Panc1 (cell line): ENCODE measurements around the gene TNPO3. TPM values are rescaled to one million over a fixed set of nuclear protein-coding genes. Genes with fewer than 3 reads are reported as not detected.

ENCODE experiments used
- ATAC-seq: fragments of 200-7000 bp; cut with Tn5 transposase; 2 replicates; pipeline ENCODE4 v1.9.1; 2020; ENCODE audit warnings: mild to moderate bottlenecking, moderate library complexity
- BruUV-seq: library from RNA; stranded (reverse); fragments of 400-500 nt; replicated peaks from 2 replicates; lab custom pipeline; 2021; lab: Mats Ljungman, UMichigan
- CTCF ChIA-PET: fragments of 300-600 bp; sonication (Branson Sonifier 250); formaldehyde crosslinking; loops from one replicate; lab custom pipeline; 2022; ENCODE audit warnings: antibody characterized with exemption; lab: Charles Lee
- POLR2A ChIA-PET: fragments of 300-600 bp; sonication (Branson Sonifier 250); formaldehyde crosslinking; loops from one replicate; lab custom pipeline; 2022; ENCODE audit warnings: antibody characterized with exemption; lab: Charles Lee
- DNase-seq: peaks from one replicate; pipeline ENCODE4 v3.0.0-alpha.2; 2010; ENCODE audit warnings: low read depth, low spot score
- H3K27ac ChIP-seq: 2 replicates; pipeline ENCODE4 v1.5.1; 2011; ENCODE audit warnings: mild to moderate bottlenecking, low read length, inconsistent platforms
- H3K27me3 ChIP-seq: fragments of 200-500 bp; sonication (Bioruptor generic); 2 replicates; pipeline ENCODE4 v1.6.0; 2014; ENCODE audit warnings: low read length, inconsistent platforms; ENCODE audit not compliant: control insufficient read depth, insufficient read depth
- H3K36me3 ChIP-seq: fragments of 200-500 bp; sonication (Bioruptor generic); 2 replicates; pipeline ENCODE4 v1.5.1; 2014; ENCODE audit warnings: inconsistent platforms, mild to moderate bottlenecking, low read length, moderate library complexity; ENCODE audit not compliant: control insufficient read depth, insufficient read depth
- H3K4me1 ChIP-seq: 2 replicates; pipeline ENCODE4 v1.5.1; 2011; ENCODE audit warnings: inconsistent platforms, mild to moderate bottlenecking, low read length, moderate library complexity; ENCODE audit not compliant: control insufficient read depth, insufficient read depth
- H3K4me3 ChIP-seq, 2 experiments: 2 replicates each; pipeline ENCODE4 v1.5.1; 2011 to 2012; ENCODE audit warnings: low read depth in 2 of 2, low read length in 2 of 2, mild to moderate bottlenecking in 2 of 2, inconsistent platforms in 1 of 2, moderate library complexity in 1 of 2
- H3K9me3 ChIP-seq: fragments of 200-500 bp; sonication (Bioruptor generic); 2 replicates; pipeline ENCODE4 v1.5.1; 2014; ENCODE audit warnings: low read depth, mild to moderate bottlenecking, inconsistent platforms, low read length, moderate library complexity; ENCODE audit not compliant: control insufficient read depth, insufficient read depth
- POLR2AphosphoS5 ChIP-seq: IDR thresholded peaks from 2 replicates; pipeline ENCODE4 v1.6.1; 2012; ENCODE audit warnings: mild to moderate bottlenecking, low read depth, low read length, moderate library complexity
- SIN3A ChIP-seq: IDR thresholded peaks from 2 replicates; pipeline ENCODE4 v1.6.1; 2012; ENCODE audit warnings: low read depth, mild to moderate bottlenecking, low read length, moderate library complexity, borderline replicate concordance; ENCODE audit not compliant: insufficient read depth
- TCF7L2 ChIP-seq: IDR thresholded peaks from 2 replicates; pipeline ENCODE4 v1.6.1; 2011; ENCODE audit warnings: mild to moderate bottlenecking, low read depth, low read length, inconsistent platforms
- in situ Hi-C: cut with HindIII; loops from 2 replicates; pipeline ENCODE4 v1.10.0; 2016; ENCODE audit warnings: low sequenced_read_pairs, low pct_unique_long_range_greater_than_20kb
- intact Hi-C: fragments of 100-400 bp; cut with micrococcal nuclease; formaldehyde crosslinking; loops from one replicate; pipeline ENCODE4 v1.10.0; 2022; ENCODE audit not compliant: unreplicated experiment
- total RNA-seq: library from RNA; stranded (reverse); gene quantifications from one replicate; pipeline ENCODE4 v1.2.1, GENCODE V29; 2021; ENCODE audit not compliant: unreplicated experiment
- TF ChIP-seq, protein P1 (sequence below), 2 experiments: IDR thresholded peaks; 2 replicates each; pipeline ENCODE4 v1.6.1; 2011 to 2012; ENCODE audit warnings: low read depth in 2 of 2, control low read depth in 1 of 2, low read length in 1 of 2, mild to moderate bottlenecking in 1 of 2, moderate library complexity in 1 of 2; ENCODE audit not compliant: insufficient read depth in 1 of 2
- TF ChIP-seq, protein P2 (sequence below): fragments of 450-650 bp; IDR thresholded peaks from 2 replicates; pipeline ENCODE4 v1.5.1; 2017; ENCODE audit warnings: mild to moderate bottlenecking

The TNPO3 gene
- total RNA-seq, 1 experiment from 2014 or later = 71.8 TPM

DNA sequence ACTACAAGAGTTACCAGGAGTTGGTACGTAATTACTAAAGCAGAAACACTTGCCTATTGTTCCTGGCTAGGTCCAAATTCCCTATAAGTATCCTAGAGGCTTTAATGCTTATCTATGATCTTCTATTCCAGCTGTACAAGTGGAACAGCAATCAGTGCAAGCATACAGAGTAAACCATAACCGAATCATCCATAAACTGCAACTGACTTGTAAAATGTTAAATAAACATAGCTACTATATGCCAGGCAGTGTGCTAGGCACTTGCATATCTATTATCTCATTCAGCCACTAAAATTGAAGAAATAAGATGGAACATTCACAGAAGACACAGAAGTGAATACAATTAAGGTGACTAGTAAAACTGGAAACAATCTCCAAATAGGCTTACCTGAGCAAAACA is 61.5 kb downstream of the TNPO3 start:
- ChIA-PET CTCF (no interaction called here), POLR2A (no interaction called here)
- Histone ChIP-seq H3K9me3 (no peaks in the 10 kb centered on the region), H3K27me3 (no peaks in the 10 kb centered on the region), H3K27ac (no peak overlapping the region), H3K4me1 (no peaks in the 10 kb centered on the region), H3K4me3 (no peak overlapping the region), H3K36me3 (peaks cover 40% of the 10 kb centered on the region)
- DNase-seq = no peak
- in situ Hi-C loops (no loop called here), intact Hi-C loops (no loop called here)
- ATAC-seq = no peak
- no TSS peak for BruUV-seq
- TF ChIP-seq POLR2AphosphoS5 (no peak), SIN3A (no peak)

DNA sequence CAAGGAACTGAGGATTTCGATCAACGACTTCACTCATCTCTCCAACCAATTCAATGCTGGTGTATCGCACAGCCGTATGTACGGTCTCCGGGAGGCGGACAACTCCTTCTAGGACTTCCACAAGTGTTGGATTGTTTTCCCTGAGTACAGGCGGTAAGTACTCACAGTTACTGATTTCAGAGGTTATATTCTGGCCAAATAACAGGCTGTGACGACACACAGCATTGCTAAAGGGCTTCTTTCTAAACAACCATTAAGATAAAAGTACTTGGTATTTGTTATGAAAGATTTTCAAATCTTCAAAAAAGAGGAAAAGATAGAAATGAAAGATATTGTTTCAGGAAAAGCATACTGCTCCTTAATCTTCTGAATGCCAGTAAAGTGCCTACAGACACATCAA is 65.0 kb downstream of the TNPO3 start:
- no TSS peak for BruUV-seq
- ATAC-seq (no peak), DNase-seq (no peak)
- TF ChIP-seq, protein P1, sequence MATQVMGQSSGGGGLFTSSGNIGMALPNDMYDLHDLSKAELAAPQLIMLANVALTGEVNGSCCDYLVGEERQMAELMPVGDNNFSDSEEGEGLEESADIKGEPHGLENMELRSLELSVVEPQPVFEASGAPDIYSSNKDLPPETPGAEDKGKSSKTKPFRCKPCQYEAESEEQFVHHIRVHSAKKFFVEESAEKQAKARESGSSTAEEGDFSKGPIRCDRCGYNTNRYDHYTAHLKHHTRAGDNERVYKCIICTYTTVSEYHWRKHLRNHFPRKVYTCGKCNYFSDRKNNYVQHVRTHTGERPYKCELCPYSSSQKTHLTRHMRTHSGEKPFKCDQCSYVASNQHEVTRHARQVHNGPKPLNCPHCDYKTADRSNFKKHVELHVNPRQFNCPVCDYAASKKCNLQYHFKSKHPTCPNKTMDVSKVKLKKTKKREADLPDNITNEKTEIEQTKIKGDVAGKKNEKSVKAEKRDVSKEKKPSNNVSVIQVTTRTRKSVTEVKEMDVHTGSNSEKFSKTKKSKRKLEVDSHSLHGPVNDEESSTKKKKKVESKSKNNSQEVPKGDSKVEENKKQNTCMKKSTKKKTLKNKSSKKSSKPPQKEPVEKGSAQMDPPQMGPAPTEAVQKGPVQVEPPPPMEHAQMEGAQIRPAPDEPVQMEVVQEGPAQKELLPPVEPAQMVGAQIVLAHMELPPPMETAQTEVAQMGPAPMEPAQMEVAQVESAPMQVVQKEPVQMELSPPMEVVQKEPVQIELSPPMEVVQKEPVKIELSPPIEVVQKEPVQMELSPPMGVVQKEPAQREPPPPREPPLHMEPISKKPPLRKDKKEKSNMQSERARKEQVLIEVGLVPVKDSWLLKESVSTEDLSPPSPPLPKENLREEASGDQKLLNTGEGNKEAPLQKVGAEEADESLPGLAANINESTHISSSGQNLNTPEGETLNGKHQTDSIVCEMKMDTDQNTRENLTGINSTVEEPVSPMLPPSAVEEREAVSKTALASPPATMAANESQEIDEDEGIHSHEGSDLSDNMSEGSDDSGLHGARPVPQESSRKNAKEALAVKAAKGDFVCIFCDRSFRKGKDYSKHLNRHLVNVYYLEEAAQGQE (IDR thresholded peaks at IDR 0.05; ENCODE audit: insufficient read depth in 1 of 2, low read depth in 2 of 2, low read length in 1 of 2) = no peak
- TF ChIP-seq TCF7L2 = no peak
- TF ChIP-seq POLR2AphosphoS5 = no peak
- TF ChIP-seq, protein P2, sequence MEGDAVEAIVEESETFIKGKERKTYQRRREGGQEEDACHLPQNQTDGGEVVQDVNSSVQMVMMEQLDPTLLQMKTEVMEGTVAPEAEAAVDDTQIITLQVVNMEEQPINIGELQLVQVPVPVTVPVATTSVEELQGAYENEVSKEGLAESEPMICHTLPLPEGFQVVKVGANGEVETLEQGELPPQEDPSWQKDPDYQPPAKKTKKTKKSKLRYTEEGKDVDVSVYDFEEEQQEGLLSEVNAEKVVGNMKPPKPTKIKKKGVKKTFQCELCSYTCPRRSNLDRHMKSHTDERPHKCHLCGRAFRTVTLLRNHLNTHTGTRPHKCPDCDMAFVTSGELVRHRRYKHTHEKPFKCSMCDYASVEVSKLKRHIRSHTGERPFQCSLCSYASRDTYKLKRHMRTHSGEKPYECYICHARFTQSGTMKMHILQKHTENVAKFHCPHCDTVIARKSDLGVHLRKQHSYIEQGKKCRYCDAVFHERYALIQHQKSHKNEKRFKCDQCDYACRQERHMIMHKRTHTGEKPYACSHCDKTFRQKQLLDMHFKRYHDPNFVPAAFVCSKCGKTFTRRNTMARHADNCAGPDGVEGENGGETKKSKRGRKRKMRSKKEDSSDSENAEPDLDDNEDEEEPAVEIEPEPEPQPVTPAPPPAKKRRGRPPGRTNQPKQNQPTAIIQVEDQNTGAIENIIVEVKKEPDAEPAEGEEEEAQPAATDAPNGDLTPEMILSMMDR = no peak
- no peak for TF ChIP-seq SIN3A
- in situ Hi-C loops = no loop called here
- Histone ChIP-seq H3K27me3 (no peaks in the 10 kb centered on the region), H3K4me3 (no peak overlapping the region), H3K9me3 (no peaks in the 10 kb centered on the region), H3K4me1 (no peaks in the 10 kb centered on the region), H3K27ac (no peak overlapping the region), H3K36me3 (peaks cover 51% of the 10 kb centered on the region)
- CTCF ChIA-PET = no interaction called here
- intact Hi-C loops = no loop called here
- POLR2A ChIA-PET = no interaction called here

DNA sequence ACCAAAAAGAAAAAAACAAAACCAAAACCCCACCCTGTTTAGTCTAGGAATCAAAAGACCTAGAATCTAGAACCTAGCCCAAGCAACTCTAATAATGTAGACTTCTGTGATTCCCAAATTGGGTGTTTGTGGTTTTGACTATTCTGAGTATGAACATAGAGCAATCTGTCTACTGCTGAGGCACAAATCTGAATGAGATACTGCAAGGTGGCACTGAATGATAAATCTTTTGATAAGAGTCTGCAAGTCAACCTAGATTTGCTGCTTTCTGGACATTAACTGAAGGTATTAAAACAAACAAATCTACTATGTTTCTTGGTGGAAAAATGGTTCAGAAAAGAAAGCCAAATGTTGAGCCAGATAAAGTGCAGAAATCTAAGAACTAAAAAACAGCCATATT is 66.5 kb downstream of the TNPO3 start:
- no peaks in the 10 kb centered on the region for H3K27me3 ChIP-seq
- no peaks in the 10 kb centered on the region for H3K4me1 ChIP-seq
- CTCF ChIA-PET = no interaction called here
- no TSS peak for BruUV-seq
- POLR2A ChIA-PET = no interaction called here
- peaks cover 67% of the 10 kb centered on the region for H3K36me3 ChIP-seq
- no peak for ATAC-seq
- in situ Hi-C loops = no loop called here
- DNase-seq = no peak
- no peak overlapping the region for H3K4me3 ChIP-seq
- intact Hi-C loops = no loop called here
- TF ChIP-seq, protein P2 = no peak
- TF ChIP-seq TCF7L2 (no peak), POLR2AphosphoS5 (no peak), SIN3A (no peak)
- TF ChIP-seq, protein P1 (IDR thresholded peaks at IDR 0.05; ENCODE audit: insufficient read depth in 1 of 2, low read depth in 2 of 2, low read length in 1 of 2) = no peak
- H3K27ac ChIP-seq = no peak overlapping the region
- H3K9me3 ChIP-seq = no peaks in the 10 kb centered on the region
